Mucosa of rectum (tissue), 2 donors: ENCODE measurements around the gene ANKRD13A.
A peak's percentile ranks its signal among the peaks of the same experiment; 100 is the strongest.
"Not testable (repeated sequence)": the region's sequence is repeated elsewhere in the genome, so short reads cannot be mapped to it uniquely, and the experiment has no call there.

Experiments
- H3K27ac ChIP-seq, 2 donors: one replicate each; pipeline ENCODE4 v1.7.0; 2013; ENCODE audit warnings: inconsistent platforms in 2 of 2, low read depth in 2 of 2, low read length in 2 of 2
- H3K27me3 ChIP-seq, 2 donors: one replicate each; pipeline ENCODE4 v1.7.0; 2013; ENCODE audit warnings: low read length in 2 of 2; ENCODE audit not compliant: control insufficient read depth in 2 of 2, insufficient read depth in 2 of 2
- H3K36me3 ChIP-seq, 2 donors: one replicate each; pipeline ENCODE4 v1.7.0; 2013; ENCODE audit warnings: low read length in 2 of 2; ENCODE audit not compliant: control insufficient read depth in 2 of 2, insufficient read depth in 2 of 2
- H3K4me1 ChIP-seq, 2 donors: one replicate each; pipeline ENCODE4 v1.7.0; 2013; ENCODE audit warnings: low read length in 2 of 2, mild to moderate bottlenecking in 1 of 2; ENCODE audit not compliant: control insufficient read depth in 2 of 2, insufficient read depth in 2 of 2
- H3K4me3 ChIP-seq, 2 donors: one replicate each; pipeline ENCODE4 v1.7.0; 2013; ENCODE audit warnings: low read length in 2 of 2
- H3K9ac ChIP-seq, 2 donors: one replicate each; pipeline ENCODE4 v1.7.0; 2013; ENCODE audit warnings: low read length in 2 of 2, low read depth in 1 of 2, mild to moderate bottlenecking in 1 of 2
- H3K9me3 ChIP-seq, 2 donors: one replicate each; pipeline ENCODE4 v1.7.0; 2013; ENCODE audit warnings: low read length in 2 of 2; ENCODE audit not compliant: control insufficient read depth in 2 of 2
- donor health status: healthy.
- donor health status: Normal muscosa, but diverticular disease.

The ANKRD13A gene

GRCh38 chr12:110059651-110060000 is 60.4 kb downstream of the ANKRD13A start:
- no peaks in the 10 kb centered on the region for H3K36me3 ChIP-seq
- H3K4me1 ChIP-seq = no peaks in the 10 kb centered on the region
- no peaks in the 10 kb centered on the region for H3K9me3 ChIP-seq
- no peak overlapping the region for H3K27ac ChIP-seq
- H3K9ac ChIP-seq = no peak overlapping the region
- H3K4me3 ChIP-seq = no peak overlapping the region
- no peaks in the 10 kb centered on the region for H3K27me3 ChIP-seq

DNA sequence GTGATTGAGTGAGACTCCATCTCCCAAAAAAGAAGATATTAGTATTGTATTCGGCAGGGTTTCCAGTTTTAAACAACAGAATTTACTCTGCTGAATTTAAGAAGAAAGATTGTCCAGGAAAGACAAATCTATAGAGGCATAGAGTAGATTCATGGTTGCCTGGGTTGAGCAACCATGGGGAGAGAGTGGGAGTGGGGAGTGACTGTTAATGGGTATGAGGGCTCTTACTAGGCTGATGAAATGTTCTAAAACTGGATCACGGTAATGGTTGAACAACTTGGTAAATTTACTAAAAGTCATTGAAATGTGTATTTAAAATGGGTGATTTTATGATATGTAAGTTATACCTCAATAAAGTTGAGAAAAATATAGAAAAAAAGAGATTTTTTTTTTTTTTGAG is 63.0 kb downstream of the ANKRD13A start:
- no peaks in the 10 kb centered on the region for H3K27me3 ChIP-seq
- no peaks in the 10 kb centered on the region for H3K36me3 ChIP-seq
- no peaks in the 10 kb centered on the region for H3K9me3 ChIP-seq
- no peaks in the 10 kb centered on the region for H3K4me1 ChIP-seq
- H3K27ac ChIP-seq = no peak overlapping the region
- no peak overlapping the region for H3K4me3 ChIP-seq
- H3K9ac ChIP-seq = no peak overlapping the region

- Histone ChIP-seq H3K27ac (no peak overlapping the region), H3K9me3 (no peaks in the 10 kb centered on the region), H3K36me3 (no peaks in the 10 kb centered on the region), H3K9ac (no peak overlapping the region), H3K4me3 (no peak overlapping the region), H3K4me1 (no peaks in the 10 kb centered on the region), H3K27me3 (no peaks in the 10 kb centered on the region)
Observed at GRCh38 chr12:110065540-110065939, 66.3 kb downstream of the ANKRD13A start.

- H3K9ac ChIP-seq = no peak overlapping the region
Observed at GRCh38 chr12:110067531-110067930, 68.3 kb downstream of the ANKRD13A start.

DNA sequence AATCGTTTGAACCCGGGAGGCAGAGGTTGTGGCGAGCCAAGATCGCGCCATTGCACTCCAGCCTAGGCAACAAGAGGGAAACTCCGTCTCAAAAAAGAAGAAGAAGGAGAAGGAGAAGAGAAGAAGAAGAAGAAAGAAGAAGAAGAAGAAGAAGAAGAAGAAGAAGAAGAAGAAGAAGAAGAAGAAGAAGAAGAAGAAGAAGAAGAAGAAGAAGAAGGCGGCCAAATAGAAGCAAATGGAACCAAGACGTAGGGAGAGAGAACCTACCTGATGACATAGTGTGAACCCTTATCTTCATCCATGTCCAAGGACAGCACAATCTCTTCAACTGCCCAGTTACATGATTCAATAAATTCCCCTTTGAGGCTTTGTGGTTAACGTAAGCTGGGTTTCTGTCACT is 68.9 kb downstream of the ANKRD13A start:
- H3K36me3 ChIP-seq, H3K9ac ChIP-seq, H3K27me3 ChIP-seq, H3K4me3 ChIP-seq, H3K9me3 ChIP-seq, H3K4me1 ChIP-seq, H3K27ac ChIP-seq: not testable (repeated sequence)

More at GRCh38 chr12:110067531-110067930, 68.3 kb downstream of the ANKRD13A start:
- Histone ChIP-seq H3K27me3 (no peaks in the 10 kb centered on the region), H3K9me3 (no peaks in the 10 kb centered on the region), H3K4me3 (no peak overlapping the region), H3K4me1 (no peaks in the 10 kb centered on the region), H3K36me3 (no peaks in the 10 kb centered on the region), H3K27ac (no peak overlapping the region)

DNA sequence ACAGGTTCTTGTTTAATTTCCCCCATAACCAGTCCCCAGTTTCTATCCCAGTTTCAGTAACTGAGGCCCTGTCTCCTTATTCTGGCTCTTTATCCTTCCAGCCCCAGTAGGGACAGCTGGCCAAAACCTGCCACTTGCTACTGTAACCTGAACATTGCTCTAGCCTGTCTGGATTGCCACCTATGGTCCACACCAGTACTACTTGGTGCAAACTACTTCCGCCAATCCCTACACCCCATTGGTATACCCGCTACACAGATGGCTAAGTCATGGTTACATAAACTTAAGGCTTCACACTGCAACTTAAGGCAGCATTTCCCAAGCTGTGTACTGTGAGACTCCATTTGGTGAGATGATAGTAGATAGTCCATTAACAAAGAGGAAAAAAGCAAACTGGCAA is 69.4 kb downstream of the ANKRD13A start:
- no peak overlapping the region for H3K4me3 ChIP-seq
- H3K9ac ChIP-seq = no peak overlapping the region
- no peak overlapping the region for H3K27ac ChIP-seq
- H3K27me3 ChIP-seq = no peaks in the 10 kb centered on the region
- H3K9me3 ChIP-seq = no peaks in the 10 kb centered on the region
- peaks cover 3 to 5% of the 10 kb centered on the region in 2 donors for H3K4me1 ChIP-seq
- H3K36me3 ChIP-seq = no peaks in the 10 kb centered on the region

- Histone ChIP-seq H3K9ac (no peak overlapping the region), H3K27ac (no peak overlapping the region), H3K27me3 (no peaks in the 10 kb centered on the region), H3K4me3 (no peak overlapping the region), H3K4me1 (peaks cover 3 to 5% of the 10 kb centered on the region in 2 donors), H3K9me3 (no peaks in the 10 kb centered on the region), H3K36me3 (no peaks in the 10 kb centered on the region)
Observed at GRCh38 chr12:110071504-110071903, 72.3 kb downstream of the ANKRD13A start.

GRCh38 chr12:110071967-110072366 is 72.7 kb downstream of the ANKRD13A start:
- H3K9me3 ChIP-seq = no peaks in the 10 kb centered on the region
- no peaks in the 10 kb centered on the region for H3K27me3 ChIP-seq
- no peaks in the 10 kb centered on the region for H3K36me3 ChIP-seq
- no peak overlapping the region for H3K4me3 ChIP-seq
- no peak overlapping the region for H3K27ac ChIP-seq
- peaks cover 3 to 5% of the 10 kb centered on the region in 2 donors for H3K4me1 ChIP-seq
- no peak overlapping the region for H3K9ac ChIP-seq

DNA sequence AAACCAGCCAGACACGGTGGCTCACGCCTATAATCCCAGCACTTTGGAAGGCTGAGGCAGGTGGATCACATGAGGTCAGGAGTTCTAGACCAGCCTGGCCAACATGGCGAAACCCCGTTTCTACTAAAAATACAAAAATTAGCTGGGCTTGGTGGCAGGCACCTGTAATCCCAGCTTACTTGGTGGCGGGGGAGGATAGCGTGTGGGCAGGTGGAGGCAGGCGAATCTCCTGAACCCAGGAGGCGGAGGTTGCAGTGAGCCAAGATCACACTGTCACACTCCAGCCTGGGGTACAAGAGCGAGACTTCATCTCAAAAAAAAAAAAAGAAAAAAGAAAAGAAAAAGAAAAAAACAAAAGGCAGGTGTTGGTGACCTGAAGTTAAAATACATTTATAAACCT is 73.4 kb downstream of the ANKRD13A start:
- H3K27ac ChIP-seq, H3K27me3 ChIP-seq, H3K4me1 ChIP-seq, H3K36me3 ChIP-seq, H3K9me3 ChIP-seq: not testable (repeated sequence)
- Histone ChIP-seq H3K4me3 (peak overlapping the region; percentile 53 to 61), H3K9ac (peak overlapping the region; percentile 3 to 27)

DNA sequence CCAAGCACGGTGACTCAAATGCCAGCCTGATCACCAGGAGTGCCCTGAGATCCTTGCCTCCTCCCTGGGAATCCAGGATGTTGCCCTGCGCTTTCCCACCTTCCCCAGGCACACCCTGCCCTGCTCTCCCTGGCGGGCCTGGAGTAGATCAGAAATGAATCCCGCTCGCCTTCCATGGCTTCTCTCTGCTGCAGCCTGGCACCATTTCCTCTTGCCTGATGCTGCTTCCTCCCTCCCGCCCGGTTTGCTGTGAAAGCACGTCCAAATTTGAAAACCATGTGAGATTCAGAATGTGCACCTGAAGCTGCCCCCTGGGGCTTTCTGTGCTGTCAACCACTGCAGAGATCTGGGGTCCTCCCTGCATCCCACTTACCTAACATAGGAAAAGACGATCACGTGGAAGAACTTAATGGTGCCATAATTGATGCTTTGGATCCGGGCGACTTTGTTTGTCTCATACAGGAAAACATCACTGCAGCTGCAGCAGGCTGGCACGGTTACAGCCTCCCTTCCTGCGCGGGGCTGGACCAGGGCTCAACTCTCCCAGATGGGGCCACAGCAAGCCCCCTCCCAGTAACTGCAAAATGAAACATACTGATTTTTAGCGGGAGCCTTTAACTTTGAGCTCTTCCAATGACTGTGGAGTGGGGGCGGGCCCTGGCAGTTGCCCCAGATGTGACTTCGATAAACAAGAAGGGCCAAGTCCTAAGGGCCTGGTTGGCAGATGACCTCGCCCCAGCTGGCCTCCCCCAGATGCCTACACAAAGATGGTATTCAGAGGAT is 74.0 kb downstream of the ANKRD13A start:
- H3K9me3 ChIP-seq = no peaks in the 10 kb centered on the region
- H3K27ac ChIP-seq = no peak overlapping the region
- no peaks in the 10 kb centered on the region for H3K36me3 ChIP-seq
- peaks cover 3 to 5% of the 10 kb centered on the region in 2 donors for H3K4me1 ChIP-seq
- peak overlapping the region; percentile 3 to 27 for H3K9ac ChIP-seq
- H3K27me3 ChIP-seq = no peaks in the 10 kb centered on the region
- H3K4me3 ChIP-seq = peak overlapping the region; percentile 53 to 61
